NCI-H748 (cell line): ENCODE results near the gene SRCIN1.

Experiments
- DNase-seq: peaks from one replicate; lab custom pipeline; 2025; ENCODE audit not compliant: unreplicated experiment; lab: John Stamatoyannopoulos, UW

Gene SRCIN1

GRCh38 chr17:38583828-38584349, 21.9 kb downstream of the SRCIN1 start:
- no peak for DNase-seq

- no peak for DNase-seq
Measured at GRCh38 chr17:38583176-38583575, 22.6 kb downstream of the SRCIN1 start.

GRCh38 chr17:38582069-38582468, 23.7 kb downstream of the SRCIN1 start:
- DNase-seq: no peak

GRCh38 chr17:38579934-38580333, 25.8 kb downstream of the SRCIN1 start:
- DNase-seq: peak; percentile 83

GRCh38 chr17:38579083-38579480, 26.7 kb downstream of the SRCIN1 start:
- DNase-seq: no peak

GRCh38 chr17:38578229-38579082, 27.3 kb downstream of the SRCIN1 start:
- no peak for DNase-seq

GRCh38 chr17:38577645-38578173, 28.0 kb downstream of the SRCIN1 start:
- DNase-seq: no peak

GRCh38 chr17:38577244-38577643, 28.5 kb downstream of the SRCIN1 start:
- no peak for DNase-seq

GRCh38 chr17:38575781-38576180, 30.0 kb downstream of the SRCIN1 start:
- DNase-seq: no peak

- no peak for DNase-seq
Measured at GRCh38 chr17:38574712-38575111, 31.0 kb downstream of the SRCIN1 start.

GRCh38 chr17:38572669-38573365, 32.9 kb downstream of the SRCIN1 start:
- DNase-seq: peak; percentile 85

- peak; percentile 36 for DNase-seq
Measured at GRCh38 chr17:38571833-38572668, 33.7 kb downstream of the SRCIN1 start.

- no peak for DNase-seq
Measured at GRCh38 chr17:38569701-38570512, 35.8 kb downstream of the SRCIN1 start.

- no peak for DNase-seq
Measured at GRCh38 chr17:38568845-38569510, 36.8 kb downstream of the SRCIN1 start.

GRCh38 chr17:38568274-38568673, 37.5 kb downstream of the SRCIN1 start:
- DNase-seq: no peak

GRCh38 chr17:38567350-38567749, 38.4 kb downstream of the SRCIN1 start:
- DNase-seq: no peak

GRCh38 chr17:38566666-38567031, 39.1 kb downstream of the SRCIN1 start:
- no peak for DNase-seq

GRCh38 chr17:38565853-38566665, 39.7 kb downstream of the SRCIN1 start:
- DNase-seq: no peak

GRCh38 chr17:38564869-38565268, 40.9 kb downstream of the SRCIN1 start:
- DNase-seq: no peak
